Measurements from ENCODE around the gene SPOP.
"Not testable (repeated sequence)": the region's sequence is repeated elsewhere in the genome, so short reads cannot be mapped to it uniquely, and the experiment has no call there.

SPOP gene

GRCh38 chr17:49571764-49572163, 106.1 kb downstream of the SPOP start:
- no peak for DNase-seq (ENCODE audit: low spot score)

DNA sequence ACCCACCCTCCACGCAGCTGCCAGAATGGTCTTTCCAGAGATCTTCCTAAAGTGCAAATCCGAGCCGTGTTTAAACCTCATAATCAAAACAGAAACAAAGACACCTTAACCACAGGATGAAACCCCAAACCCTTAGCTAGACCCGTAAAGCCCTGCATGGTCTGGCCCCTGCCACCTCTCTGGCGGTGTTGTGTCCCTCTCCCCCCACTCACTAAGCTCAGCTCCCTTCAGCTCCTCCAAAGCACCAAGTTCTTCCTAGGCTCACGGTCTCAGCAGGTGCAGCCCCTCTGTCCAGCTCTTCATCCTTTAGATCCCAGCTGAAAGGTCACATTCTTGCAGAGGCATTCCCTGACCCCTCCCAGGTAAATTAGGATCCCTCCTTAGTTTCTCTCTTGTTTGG, 106.6 kb downstream of the SPOP start:
- DNase-seq (ENCODE audit: low spot score): no peak

DNA sequence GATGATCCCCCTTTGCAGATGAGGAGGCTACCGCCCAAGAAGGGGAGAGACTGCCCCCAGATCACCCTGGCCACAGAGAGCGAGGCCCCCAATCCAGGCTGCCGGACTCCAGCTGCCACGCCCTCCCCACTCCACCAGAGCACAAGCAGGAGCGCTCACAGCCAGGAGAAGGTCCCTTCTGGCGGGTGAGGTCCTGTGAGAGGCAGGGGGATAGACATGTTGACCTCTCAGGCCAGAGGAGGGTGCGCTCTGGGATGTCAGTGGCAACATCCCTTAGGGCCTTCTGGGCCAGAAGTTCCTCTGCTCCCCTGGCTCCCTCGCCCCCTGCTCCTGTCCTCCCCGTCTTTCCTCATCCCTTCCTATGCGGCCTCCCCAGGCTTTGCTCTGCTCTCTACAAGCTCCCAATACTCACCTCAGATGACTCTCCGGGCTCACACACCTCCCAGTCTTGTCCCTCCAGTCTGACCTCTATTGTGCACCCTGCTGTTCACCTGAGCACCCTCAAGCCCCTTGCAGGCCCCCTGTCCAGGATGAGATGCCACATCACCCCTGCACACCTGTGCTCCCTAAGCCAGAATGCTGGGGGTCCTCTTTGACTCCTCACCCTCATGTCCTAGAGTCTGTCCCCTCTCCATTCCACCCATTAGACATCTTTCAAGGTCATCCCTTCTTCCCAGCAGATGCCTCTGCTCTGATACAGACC, 107.2 kb downstream of the SPOP start:
- no peak for DNase-seq (ENCODE audit: low spot score)

GRCh38 chr17:49568695-49569047, 109.2 kb downstream of the SPOP start:
- not testable (repeated sequence) for DNase-seq (ENCODE audit: low spot score)

- DNase-seq (ENCODE audit: low spot score): peak; percentile 87
Measured at GRCh38 chr17:49567871-49568694, 109.8 kb downstream of the SPOP start.

- no peak for DNase-seq (ENCODE audit: low spot score)
Measured at GRCh38 chr17:49567104-49567521, 110.8 kb downstream of the SPOP start.

DNA sequence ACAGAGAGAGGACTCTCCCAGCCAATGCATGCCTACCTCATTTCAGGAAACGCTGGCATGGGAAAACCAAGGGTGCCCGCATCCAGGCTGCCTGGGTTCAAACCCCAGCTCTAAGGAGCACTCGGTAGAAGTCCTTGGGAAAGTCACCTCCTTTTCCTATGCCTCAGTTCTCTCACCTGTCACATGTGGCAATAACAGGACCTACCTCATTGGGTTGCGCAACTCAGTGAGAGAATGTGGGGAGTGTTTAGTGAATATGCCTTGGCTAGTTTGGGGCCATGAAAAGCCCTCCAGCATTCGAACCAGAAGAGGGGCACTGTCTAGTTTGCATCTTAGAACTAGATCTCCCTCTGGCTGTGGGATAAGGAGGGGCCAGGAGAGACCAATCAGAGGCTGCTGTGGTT, 111.2 kb downstream of the SPOP start:
- no peak for DNase-seq (ENCODE audit: low spot score)

DNA sequence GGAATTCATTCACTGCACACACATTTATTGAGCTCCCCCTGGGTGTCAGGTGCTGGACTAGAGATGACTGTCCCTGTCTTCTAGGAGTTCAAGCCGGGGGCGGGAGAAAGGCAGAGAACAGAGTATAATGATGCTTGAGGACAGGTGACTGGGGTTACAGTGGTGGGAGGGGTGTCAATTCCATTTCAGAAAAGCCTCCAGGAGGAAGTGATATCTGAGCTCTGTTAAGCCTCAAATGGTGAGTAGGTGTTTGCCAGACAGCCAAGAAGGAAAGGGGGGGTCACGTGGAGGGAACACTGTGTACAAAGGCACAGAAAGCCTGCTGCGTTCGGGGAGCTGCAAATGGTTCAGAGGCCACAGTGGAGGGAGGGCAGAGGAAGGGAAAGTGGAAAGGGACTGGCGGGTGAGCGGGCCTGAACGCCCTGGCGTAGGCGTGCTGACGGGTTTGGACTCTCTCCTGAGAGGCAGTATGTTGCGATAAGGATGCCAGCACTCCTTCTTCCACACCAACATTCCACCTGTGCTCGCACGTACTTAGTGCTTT, 111.9 kb downstream of the SPOP start:
- DNase-seq (ENCODE audit: low spot score): peak; percentile 53

DNA sequence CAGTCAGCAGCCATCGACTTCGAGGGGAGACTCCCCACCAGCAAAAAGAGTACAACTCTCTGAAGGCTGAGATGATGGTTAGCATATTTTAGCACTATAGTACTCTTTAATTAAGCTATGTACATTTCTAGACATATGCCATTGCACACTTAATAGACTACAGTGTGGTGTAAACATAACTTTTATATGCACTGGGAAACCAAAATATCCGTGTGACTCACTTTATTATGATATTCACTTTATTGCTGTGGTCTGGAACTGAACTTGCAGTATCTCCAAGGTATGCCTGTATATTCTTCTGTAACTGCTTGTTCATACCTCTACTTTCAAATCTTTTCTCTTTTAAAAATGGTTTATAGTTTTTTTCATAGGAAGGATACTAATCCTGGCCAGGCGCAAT, 113.3 kb downstream of the SPOP start:
- peak; percentile 43 for DNase-seq (ENCODE audit: low spot score)

DNA sequence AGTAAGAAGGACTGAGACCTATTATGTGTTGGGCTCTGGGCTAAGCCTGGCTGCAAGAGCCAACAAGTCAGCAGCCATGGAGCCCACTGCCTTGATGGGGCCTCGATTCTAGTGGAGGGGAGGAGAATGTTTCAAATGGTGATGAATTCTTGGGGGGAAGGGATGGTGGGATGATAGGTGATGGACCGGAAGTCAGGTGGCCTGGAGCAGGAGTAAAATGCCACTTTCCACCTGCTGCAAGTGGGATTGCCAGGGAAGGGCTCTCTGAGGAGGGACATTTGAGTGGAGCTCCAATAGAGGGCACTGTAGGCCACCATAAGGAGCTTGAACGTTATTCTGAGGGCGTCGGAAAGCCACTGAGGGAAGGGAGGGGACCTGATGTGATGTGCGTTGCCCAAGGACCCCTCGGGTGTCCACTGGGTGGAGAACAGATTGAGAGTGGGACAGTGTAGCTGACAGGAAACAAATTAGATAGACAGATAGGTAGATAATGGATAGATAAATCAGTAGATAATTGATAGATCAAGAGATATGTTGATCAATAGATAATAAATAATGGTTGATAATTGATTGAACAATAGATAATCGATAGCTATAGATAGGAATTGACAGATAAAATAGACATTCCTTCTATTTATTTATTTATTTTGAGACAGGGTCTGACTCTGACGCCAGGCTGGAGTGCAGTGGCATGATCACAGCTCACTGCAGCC, 120.4 kb downstream of the SPOP start:
- peak; percentile 73 for DNase-seq (ENCODE audit: low spot score)

DNA sequence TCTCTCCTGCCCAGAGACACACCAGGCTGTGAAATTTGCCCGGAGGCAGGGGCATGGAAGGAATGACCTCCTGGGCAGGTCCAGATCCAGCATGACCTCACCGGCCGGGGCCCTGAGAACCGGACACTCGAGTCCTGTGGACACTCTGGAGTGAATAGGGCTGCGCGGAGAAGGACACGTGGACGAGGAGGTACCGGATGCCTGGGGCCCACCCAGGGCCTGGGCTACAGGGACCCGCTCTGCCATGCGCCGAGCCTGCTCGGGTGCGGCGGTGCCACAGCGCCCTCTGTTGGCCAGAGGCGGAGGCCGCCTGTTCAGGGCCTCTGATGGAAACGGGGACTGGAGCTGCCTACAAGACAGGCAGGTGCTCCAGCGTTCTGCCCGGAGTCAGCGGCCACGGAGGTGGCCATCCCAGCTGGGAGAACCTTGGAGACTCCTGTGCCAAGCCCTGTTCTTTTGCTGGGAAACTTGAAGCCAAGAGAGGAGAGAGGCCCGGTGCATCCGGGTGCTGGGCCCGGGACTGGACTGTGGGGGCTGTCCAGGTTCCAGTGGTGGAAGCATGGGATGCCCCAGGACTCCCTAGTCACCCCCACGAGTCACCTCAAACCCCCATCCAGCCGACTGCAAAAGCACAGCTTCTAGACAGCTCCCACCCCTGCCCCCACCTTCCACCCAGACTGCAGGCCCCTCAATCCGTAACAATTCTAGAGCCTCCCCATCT, 121.5 kb downstream of the SPOP start:
- peak; percentile 81 for DNase-seq (ENCODE audit: low spot score)

DNA sequence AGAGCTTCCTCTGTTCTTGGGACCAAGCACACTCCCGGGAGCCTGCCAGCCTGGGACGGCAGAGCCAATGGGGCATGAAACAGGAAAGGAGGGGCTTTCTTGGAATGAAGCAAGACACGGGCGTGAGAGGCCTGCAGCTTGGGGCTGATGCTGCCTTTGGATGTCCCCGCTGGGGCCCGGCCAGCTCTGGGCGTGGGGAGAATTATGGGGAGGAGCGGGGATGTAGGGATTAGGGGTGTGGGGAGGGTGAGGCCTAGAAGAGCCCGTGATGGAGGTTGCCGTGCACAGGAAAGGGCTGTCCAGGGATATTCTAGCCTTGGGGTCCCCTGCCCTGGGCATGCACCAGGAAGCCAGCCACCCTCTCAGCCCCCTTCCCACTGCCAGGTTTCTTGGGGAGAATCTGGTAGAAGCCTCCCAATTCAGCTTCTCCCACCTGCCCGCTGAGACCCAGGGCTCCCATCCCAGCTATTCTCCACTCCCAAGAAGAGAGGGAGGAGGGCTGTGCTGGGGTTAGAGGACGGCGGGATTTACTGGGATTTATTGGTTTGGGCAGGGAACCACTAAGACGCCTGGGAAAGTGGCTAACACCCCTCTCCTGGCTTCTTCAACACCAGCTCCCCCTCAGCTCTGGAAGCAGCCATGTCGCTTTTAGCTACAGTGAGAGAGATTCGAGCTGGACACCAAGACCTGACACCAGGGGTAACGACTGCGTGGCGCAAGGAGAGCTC, 122.2 kb downstream of the SPOP start:
- DNase-seq (ENCODE audit: low spot score): no peak

DNA sequence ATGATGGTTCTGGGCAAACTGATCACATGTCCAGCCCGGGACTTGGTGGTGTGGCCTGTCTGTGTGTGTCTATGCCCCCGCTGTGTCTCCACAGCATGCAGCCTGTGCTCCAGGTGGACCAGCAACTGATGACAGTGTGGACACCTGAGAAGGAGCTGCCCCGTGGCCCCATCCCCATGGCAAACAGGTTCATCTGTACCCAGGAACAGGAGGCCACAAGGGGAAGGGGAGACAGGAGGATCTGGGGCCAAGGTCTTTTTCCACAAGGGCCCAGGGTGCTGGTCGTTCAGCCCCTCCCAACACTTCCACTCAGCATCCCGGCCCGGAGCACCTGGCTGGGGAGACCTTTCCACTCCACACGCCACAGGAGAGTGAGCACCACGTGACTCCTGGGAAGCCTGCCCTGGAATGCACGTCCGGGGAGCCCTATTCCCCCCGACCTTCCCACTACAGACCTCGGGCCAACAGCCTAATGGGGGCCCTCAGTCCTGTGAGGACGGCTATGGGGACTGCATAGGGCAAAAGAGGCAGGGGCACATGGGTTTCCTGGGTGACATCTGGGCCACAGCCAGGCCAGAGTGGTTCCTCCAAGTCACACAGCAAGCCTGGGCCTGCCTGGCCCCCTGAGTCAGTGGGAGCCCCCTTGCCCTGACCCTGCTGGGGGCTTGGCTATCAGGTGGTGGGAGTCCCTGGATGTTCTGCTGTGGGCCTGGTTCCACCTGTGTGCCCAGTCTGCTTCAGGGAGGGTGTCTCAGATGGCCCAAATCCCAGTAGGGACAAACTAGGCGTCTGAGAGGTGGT, 123.0 kb downstream of the SPOP start:
- DNase-seq (ENCODE audit: low spot score): no peak

GRCh38 chr17:49553676-49554335, 124.1 kb downstream of the SPOP start:
- DNase-seq (ENCODE audit: low spot score): no peak

- peak; percentile 36 for DNase-seq (ENCODE audit: low spot score)
Measured at GRCh38 chr17:49552070-49552751, 125.7 kb downstream of the SPOP start.

DNA sequence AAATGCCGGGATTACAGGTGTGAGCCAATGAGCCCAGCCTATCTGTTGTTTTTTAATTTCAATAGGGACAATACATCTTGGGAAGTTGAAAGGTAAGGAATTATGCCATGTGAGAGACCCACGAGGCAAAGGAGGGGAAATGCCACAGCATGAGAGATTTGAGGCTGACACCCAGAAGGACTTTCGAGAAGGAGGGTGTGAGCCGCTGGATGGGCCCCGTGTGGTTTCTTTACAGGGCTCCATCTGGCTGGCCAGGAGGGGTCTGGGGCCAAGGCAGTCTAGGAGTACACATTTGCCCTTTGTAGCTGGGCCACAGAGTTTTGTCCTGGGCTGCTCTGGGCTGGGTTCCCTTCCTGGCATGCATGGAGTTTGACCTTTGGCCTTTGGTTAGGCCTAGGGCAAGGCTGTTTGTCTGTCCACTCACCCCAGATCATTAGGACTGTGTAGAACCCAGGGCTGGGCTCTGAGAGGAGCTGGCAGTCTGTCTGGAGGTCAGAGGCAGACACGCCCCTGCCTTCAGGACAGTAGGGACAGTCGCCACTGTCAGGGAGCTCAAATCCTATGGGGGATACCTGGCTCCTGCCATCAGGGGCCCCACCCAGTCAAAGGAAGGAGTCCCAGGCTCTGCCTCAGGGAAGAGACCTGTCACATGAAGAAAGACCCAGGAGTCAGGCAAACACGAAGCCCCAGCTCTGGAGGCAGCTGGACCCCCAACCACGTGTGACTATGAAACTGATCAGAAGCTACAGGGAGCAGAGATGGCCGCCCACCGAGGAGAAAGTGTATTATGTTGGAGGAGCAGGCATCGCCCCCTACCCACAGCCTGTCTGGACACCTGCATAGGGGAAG, 126.5 kb downstream of the SPOP start:
- no peak for DNase-seq (ENCODE audit: low spot score)

GRCh38 chr17:49550764-49551163, 127.1 kb downstream of the SPOP start:
- not testable (repeated sequence) for DNase-seq (ENCODE audit: low spot score)
